ENCODE results near the gene EIF5A. TPM values are rescaled to one million over a fixed set of nuclear protein-coding genes. Genes with fewer than 3 reads are reported as not detected.

Gene EIF5A
- total RNA-seq, 4 donors from 2014 or later: 94.4 to 128 (median 120) TPM

DNA sequence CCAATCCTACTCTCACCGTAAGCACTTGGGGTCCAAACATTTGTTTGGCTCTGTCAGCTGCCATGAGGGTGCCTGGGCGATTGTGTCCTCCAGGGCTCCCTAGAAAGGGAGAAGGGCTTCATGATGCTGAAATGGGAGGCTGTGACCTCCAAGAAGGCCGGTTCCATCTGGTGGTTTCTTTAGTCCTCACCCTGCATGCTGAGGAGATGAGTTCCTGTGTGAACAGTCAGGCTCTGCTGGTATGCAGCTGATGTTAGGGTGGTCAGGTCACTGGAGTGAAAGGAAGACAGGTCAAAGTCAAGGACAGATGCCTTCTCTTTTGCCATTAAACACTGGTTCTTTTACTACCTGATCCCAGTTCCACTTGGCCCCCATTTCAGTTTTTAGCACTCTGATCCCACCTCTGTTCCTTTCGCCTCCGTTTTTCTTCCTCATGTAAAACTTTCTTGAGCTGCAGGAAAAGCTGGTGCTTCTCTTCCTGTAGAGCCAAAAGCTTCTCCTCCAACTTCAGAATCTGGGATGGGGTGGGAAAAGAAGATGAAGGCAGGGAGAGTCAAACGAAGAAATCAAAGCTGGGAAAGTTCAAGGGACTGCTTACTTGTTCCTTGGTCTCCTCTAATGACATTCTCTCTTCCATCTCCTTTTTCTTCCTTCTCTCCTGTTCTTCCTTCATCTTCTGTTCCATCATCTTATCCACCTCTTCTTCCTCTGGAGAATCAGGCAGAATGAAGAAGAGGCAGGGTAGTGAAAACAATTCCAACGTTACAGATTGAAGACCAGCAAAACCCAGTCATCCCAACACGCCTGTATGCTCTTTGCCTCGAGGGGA is 6.7 kb downstream of the EIF5A start:
- no peaks in the 10 kb centered on the region for H3K9me3 ChIP-seq
- peak overlapping the region; percentile 86 to 98 (median 91) for H3K27ac ChIP-seq
- H3K4me1 ChIP-seq: peaks cover 4 to 39% (median 17%) of the 10 kb centered on the region in 4 donors
- H3K4me3 ChIP-seq: peak overlapping the region; percentile 82 to 97 (median 90)
- TF ChIP-seq POLR2A (IDR thresholded peaks at IDR 0.05): no peak
- TF ChIP-seq, protein P1, sequence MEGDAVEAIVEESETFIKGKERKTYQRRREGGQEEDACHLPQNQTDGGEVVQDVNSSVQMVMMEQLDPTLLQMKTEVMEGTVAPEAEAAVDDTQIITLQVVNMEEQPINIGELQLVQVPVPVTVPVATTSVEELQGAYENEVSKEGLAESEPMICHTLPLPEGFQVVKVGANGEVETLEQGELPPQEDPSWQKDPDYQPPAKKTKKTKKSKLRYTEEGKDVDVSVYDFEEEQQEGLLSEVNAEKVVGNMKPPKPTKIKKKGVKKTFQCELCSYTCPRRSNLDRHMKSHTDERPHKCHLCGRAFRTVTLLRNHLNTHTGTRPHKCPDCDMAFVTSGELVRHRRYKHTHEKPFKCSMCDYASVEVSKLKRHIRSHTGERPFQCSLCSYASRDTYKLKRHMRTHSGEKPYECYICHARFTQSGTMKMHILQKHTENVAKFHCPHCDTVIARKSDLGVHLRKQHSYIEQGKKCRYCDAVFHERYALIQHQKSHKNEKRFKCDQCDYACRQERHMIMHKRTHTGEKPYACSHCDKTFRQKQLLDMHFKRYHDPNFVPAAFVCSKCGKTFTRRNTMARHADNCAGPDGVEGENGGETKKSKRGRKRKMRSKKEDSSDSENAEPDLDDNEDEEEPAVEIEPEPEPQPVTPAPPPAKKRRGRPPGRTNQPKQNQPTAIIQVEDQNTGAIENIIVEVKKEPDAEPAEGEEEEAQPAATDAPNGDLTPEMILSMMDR (IDR thresholded peaks at IDR 0.05): no peak
- no peak for DNase-seq
- H3K36me3 ChIP-seq: peaks cover 0 to 62% (median 0%) of the 10 kb centered on the region in 3 donors
- H3K27me3 ChIP-seq: no peaks in the 10 kb centered on the region

DNA sequence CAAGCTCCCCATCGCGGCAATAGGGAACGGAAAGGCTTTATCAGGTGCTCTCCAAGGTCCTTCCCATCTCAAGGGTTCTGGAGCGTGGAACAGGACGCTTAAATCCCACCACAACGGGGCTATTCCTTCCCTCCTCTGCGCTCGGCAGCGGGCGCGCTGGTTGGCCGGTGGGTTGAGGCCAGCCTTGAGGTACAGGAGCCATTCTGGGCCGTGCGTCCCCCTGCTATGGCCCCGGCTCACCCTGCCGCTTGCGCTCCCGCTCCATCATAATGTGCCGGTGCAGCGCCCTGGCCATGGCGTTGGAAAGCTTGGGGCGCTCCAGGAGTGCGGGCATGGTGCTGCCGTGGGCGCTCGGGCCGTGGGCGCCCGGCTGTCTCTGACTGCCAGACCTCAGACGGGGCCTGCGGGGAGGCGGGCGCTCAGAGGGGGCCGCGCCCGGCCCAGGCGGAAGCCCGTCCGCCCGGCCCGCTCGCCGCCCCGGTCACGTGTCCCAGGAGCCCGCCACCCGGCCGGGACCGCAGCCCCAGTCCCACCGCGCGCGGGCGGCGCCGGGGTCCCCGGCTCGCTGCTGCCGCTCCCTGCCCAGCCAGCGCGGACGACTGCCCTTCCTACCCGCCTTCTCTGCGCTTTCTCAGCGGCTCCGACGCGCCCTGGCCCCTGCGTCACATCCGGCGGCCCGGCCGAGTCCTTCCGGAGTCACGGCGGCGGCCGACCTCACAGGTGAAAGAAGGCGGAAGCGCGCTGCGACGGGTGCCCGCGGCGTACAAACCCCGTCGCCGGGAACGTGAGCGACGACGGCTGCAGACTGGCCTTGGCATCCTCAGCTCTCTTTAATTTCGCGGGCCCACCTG is 7.5 kb downstream of the EIF5A start, which contains the start of gene GPS2:
Gene GPS2, minus strand, starts transcription at position 642 of the 851 bp plus-strand sequence. Its CDS starts 308 bp downstream, at position 334.
- Histone ChIP-seq H3K36me3 (peaks cover 0 to 59% (median 0%) of the 10 kb centered on the region in 3 donors), H3K9me3 (no peaks in the 10 kb centered on the region), H3K27ac (peak within 1 kb of the TSS; percentile 86 to 98 (median 91)), H3K4me1 (peaks cover 0 to 31% (median 9%) of the 10 kb centered on the region in 4 donors), H3K4me3 (peak within 1 kb of the TSS; percentile 82 to 97 (median 90)), H3K27me3 (no peaks in the 10 kb centered on the region)
- DNase-seq: peak; percentile 94 to 97 (median 97)
- TF ChIP-seq, protein P1 (IDR thresholded peaks at IDR 0.05): no peak
- TF ChIP-seq POLR2A (IDR thresholded peaks at IDR 0.05): peak; percentile 81 to 84

DNA sequence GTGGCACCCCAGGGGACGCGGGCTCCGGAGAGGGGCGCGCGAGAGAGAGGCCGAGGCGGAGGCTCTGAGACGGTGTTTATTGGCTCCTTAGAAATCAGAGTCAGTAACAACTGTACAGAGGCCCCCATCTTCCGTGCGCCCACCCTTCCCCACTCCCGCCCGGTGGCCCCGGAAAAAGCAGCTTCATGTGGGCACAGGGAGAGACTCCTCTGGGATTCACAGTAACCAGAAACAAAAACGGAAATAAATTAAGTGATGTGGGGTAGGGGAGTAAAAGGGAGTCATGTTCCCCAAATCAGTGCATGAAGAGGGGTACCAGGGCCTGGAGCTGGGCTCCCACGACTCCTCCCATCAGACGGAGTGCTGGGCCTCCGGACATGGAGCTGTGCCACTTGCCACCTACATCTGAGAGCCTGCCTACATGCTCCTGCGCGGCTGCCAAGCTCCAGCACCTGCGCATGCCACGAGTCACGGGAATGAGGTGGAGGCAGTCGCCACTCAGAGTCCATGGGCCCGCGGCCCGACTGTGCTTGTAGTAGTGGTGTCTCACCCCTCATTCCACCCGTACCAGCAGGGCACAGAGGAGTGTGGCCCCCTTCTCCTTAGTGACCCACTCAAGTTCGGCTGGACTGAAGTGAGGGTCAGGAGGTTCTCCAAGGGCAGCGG is 8.3 kb downstream of the EIF5A start:
- Histone ChIP-seq H3K36me3 (peaks cover 0 to 59% (median 0%) of the 10 kb centered on the region in 3 donors), H3K4me1 (peaks cover 0 to 26% (median 9%) of the 10 kb centered on the region in 4 donors), H3K9me3 (no peaks in the 10 kb centered on the region), H3K27me3 (no peaks in the 10 kb centered on the region), H3K27ac (peak overlapping the region; percentile 86 to 98 (median 91)), H3K4me3 (peak overlapping the region; percentile 82 to 97 (median 90))
- no peak for DNase-seq
- no peak for TF ChIP-seq POLR2A (IDR thresholded peaks at IDR 0.05)
- TF ChIP-seq, protein P1 (IDR thresholded peaks at IDR 0.05): no peak

DNA sequence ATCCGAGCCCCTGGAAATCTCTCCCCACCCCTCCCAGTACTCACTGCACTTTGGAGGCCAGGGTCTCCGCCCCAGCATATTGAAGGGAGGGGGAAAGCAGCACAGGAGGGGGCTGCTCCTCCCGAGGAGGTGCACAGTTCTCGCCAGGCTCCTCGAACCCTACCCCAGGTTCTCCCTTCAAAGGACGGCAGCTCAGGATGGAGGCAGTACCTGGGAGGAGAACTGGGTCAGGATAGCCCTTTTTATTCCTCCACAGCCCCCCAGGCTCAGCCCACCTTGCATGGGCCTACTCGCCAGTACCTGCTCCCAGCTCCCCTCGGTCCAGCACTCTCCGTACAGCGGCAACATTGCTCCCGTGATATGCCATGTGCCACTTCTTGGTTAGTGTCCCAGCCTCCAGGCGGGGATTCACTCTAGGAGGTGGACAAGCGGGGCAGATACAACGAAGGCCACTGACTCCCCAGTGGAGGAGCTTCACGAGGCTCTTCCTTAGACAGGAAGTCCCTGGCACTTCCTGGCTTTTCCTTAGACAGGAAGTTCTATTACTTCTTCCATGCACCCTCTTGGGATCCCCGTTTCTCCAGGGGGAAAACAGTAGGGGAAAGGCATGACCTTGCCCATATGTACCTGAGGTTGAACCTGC is 9.9 kb downstream of the EIF5A start:
- Histone ChIP-seq H3K9me3 (no peaks in the 10 kb centered on the region), H3K36me3 (peaks cover 0 to 61% (median 0%) of the 10 kb centered on the region in 3 donors), H3K4me3 (no peak overlapping the region), H3K27ac (no peak overlapping the region), H3K4me1 (peaks cover 0 to 26% (median 9%) of the 10 kb centered on the region in 4 donors), H3K27me3 (no peaks in the 10 kb centered on the region)
- TF ChIP-seq, protein P1 (IDR thresholded peaks at IDR 0.05): no peak
- TF ChIP-seq POLR2A (IDR thresholded peaks at IDR 0.05): no peak
- DNase-seq: no peak

All from Peyer's patch (tissue), 4 donors.